ENCODE measurements around the gene SPAG16. TPM values are rescaled to one million over a fixed set of nuclear protein-coding genes. Genes with fewer than 3 reads are reported as not detected.

Gene SPAG16
- total RNA-seq, 1 donor from 2014 or later = 20.6 TPM

GRCh38 chr2:213863541-213863940 lies 579.3 kb downstream of the SPAG16 start:
- Histone ChIP-seq H3K27me3 (ENCODE audit: low read depth) (no peaks in the 10 kb centered on the region), H3K4me3 (no peak overlapping the region), H3K4me1 (no peaks in the 10 kb centered on the region), H3K27ac (replicated peaks) (no peak overlapping the region), H3K36me3 (no peaks in the 10 kb centered on the region), H3K9me3 (replicated peaks) (peaks cover 16% of the 10 kb centered on the region)
- TF ChIP-seq, protein P1, sequence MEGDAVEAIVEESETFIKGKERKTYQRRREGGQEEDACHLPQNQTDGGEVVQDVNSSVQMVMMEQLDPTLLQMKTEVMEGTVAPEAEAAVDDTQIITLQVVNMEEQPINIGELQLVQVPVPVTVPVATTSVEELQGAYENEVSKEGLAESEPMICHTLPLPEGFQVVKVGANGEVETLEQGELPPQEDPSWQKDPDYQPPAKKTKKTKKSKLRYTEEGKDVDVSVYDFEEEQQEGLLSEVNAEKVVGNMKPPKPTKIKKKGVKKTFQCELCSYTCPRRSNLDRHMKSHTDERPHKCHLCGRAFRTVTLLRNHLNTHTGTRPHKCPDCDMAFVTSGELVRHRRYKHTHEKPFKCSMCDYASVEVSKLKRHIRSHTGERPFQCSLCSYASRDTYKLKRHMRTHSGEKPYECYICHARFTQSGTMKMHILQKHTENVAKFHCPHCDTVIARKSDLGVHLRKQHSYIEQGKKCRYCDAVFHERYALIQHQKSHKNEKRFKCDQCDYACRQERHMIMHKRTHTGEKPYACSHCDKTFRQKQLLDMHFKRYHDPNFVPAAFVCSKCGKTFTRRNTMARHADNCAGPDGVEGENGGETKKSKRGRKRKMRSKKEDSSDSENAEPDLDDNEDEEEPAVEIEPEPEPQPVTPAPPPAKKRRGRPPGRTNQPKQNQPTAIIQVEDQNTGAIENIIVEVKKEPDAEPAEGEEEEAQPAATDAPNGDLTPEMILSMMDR (IDR thresholded peaks at IDR 0.05; ENCODE audit: borderline replicate concordance) = no peak
- intact Hi-C loops (cut with micrococcal nuclease) = no loop called here
- DNase-seq = no peak

- DNase-seq = no peak
- H3K36me3 ChIP-seq = no peaks in the 10 kb centered on the region
- H3K27me3 ChIP-seq (ENCODE audit: low read depth) = no peaks in the 10 kb centered on the region
- TF ChIP-seq, protein P1 (IDR thresholded peaks at IDR 0.05; ENCODE audit: borderline replicate concordance) = no peak
- H3K4me1 ChIP-seq = no peaks in the 10 kb centered on the region
- H3K9me3 ChIP-seq (replicated peaks) = peaks cover 16% of the 10 kb centered on the region
- H3K27ac ChIP-seq (replicated peaks) = no peak overlapping the region
- H3K4me3 ChIP-seq = no peak overlapping the region
- intact Hi-C loops (cut with micrococcal nuclease) = no loop called here
These were observed 584.3 kb downstream of the SPAG16 start for GRCh38 chr2:213868526-213868925.

DNA sequence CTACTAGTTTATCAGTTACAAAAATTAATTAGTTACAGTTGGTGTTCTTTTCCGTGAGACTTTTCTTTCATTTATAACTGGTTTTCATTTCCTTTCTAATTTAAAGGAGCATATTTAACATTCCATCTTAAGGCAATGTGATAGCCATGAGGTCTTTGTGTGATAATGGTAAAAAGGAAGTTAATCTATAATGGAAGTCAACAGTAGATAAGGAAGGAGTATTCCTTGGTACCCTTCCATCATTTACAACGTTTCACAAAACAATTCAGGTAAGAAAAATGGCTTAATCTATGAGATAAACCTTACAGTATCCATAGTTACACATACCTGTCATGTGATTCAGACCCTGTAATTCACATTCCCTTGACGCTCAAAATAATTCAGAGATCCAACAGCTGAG lies 601.2 kb downstream of the SPAG16 start:
- H3K36me3 ChIP-seq = no peaks in the 10 kb centered on the region
- TF ChIP-seq, protein P1 (IDR thresholded peaks at IDR 0.05; ENCODE audit: borderline replicate concordance) = no peak
- no peaks in the 10 kb centered on the region for H3K9me3 ChIP-seq (replicated peaks)

DNA sequence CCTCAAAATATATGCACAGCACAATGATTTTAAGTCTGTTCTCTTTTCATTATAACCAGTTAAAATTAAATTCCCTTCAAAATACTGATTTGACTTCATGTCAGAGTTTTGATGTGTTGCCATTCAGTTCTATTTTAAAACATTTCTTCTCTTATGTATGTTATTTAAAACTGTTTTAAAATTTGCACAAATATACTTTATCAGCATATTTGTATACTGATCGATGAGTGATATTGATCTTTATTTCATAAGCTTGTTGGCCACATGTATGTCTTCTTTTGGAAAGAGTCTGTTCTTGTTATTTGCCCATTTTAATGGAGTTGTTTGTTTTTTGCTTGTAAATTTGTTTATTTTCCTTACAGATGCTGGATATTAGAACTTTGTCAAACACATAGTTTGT lies 630.2 kb downstream of the SPAG16 start:
- H3K4me1 ChIP-seq = no peaks in the 10 kb centered on the region
- H3K27ac ChIP-seq (replicated peaks) = no peak overlapping the region
- H3K9me3 ChIP-seq (replicated peaks) = peaks cover 49% of the 10 kb centered on the region
- H3K4me3 ChIP-seq = no peak overlapping the region
- H3K36me3 ChIP-seq = no peaks in the 10 kb centered on the region
- DNase-seq = no peak
- intact Hi-C loops (cut with micrococcal nuclease) = no loop called here
- TF ChIP-seq, protein P1 (IDR thresholded peaks at IDR 0.05; ENCODE audit: borderline replicate concordance) = no peak
- no peaks in the 10 kb centered on the region for H3K27me3 ChIP-seq (ENCODE audit: low read depth)

More for the DNA sequence above, 601.2 kb downstream of the SPAG16 start:
- DNase-seq = no peak
- intact Hi-C loops (cut with micrococcal nuclease) = no loop called here
- Histone ChIP-seq H3K4me3 (no peak overlapping the region), H3K4me1 (no peaks in the 10 kb centered on the region), H3K27ac (replicated peaks) (no peak overlapping the region), H3K27me3 (ENCODE audit: low read depth) (no peaks in the 10 kb centered on the region)

DNA sequence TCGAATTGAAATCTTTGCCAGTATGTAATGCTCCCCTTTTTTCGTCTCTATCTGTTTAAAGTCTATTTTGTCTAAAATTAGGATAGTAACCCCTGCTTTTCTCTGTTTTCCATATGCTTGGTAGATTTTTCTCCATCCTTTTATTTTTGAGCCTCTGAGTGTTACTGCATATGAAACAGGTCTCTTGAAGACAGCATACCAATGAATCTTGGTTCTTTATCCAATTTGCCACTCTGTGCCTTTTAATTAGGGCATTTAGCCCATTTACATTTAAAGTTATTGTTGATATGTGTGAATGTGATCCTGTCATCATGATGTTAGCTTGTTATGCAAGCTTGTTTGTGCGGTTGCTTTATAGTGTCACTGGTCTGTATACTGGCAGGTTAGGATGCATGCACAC lies 635.8 kb downstream of the SPAG16 start:
- H3K9me3 ChIP-seq (replicated peaks) = peaks cover 73% of the 10 kb centered on the region
- H3K36me3 ChIP-seq = no peaks in the 10 kb centered on the region
- H3K27me3 ChIP-seq (ENCODE audit: low read depth) = no peaks in the 10 kb centered on the region
- H3K4me3 ChIP-seq = no peak overlapping the region
- no peaks in the 10 kb centered on the region for H3K4me1 ChIP-seq
- H3K27ac ChIP-seq (replicated peaks) = no peak overlapping the region
- TF ChIP-seq, protein P1 (IDR thresholded peaks at IDR 0.05; ENCODE audit: borderline replicate concordance) = no peak
- intact Hi-C loops (cut with micrococcal nuclease) = no loop called here
- DNase-seq = no peak

- Histone ChIP-seq H3K27ac (replicated peaks) (no peak overlapping the region), H3K4me1 (no peaks in the 10 kb centered on the region), H3K27me3 (ENCODE audit: low read depth) (no peaks in the 10 kb centered on the region), H3K4me3 (no peak overlapping the region), H3K36me3 (no peaks in the 10 kb centered on the region), H3K9me3 (replicated peaks) (peaks cover 39% of the 10 kb centered on the region)
- TF ChIP-seq, protein P1 (IDR thresholded peaks at IDR 0.05; ENCODE audit: borderline replicate concordance) = no peak
- DNase-seq = no peak
- intact Hi-C loops (cut with micrococcal nuclease) = no loop called here
These were observed 639.3 kb downstream of the SPAG16 start for GRCh38 chr2:213923543-213923942.
